DMS79 (cell line): ENCODE measurements around the gene PROSER3.
A peak's percentile ranks its signal among the peaks of the same experiment; 100 is the strongest.

Experiments
- DNase-seq: peaks from one replicate; lab custom pipeline; 2025; lab: John Stamatoyannopoulos, UW

PROSER3 gene

GRCh38 chr19:35777086-35777841 is 19.3 kb downstream of the PROSER3 start:
- DNase-seq = no peak

- no peak for DNase-seq
Measured at GRCh38 chr19:35777961-35778360, 20.0 kb downstream of the PROSER3 start.

GRCh38 chr19:35779033-35779432 is 21.1 kb downstream of the PROSER3 start:
- DNase-seq = no peak

- DNase-seq = no peak
Measured at GRCh38 chr19:35780058-35780457, 22.1 kb downstream of the PROSER3 start.

GRCh38 chr19:35780717-35781116 is 22.7 kb downstream of the PROSER3 start:
- no peak for DNase-seq

GRCh38 chr19:35781650-35782049 is 23.7 kb downstream of the PROSER3 start:
- no peak for DNase-seq

- DNase-seq = no peak
Measured at GRCh38 chr19:35782589-35782988, 24.6 kb downstream of the PROSER3 start.

- DNase-seq = no peak
Measured at GRCh38 chr19:35783469-35784434, 25.8 kb downstream of the PROSER3 start.

- no peak for DNase-seq
Measured at GRCh38 chr19:35784503-35785338, 26.7 kb downstream of the PROSER3 start.

- DNase-seq = no peak
Measured at GRCh38 chr19:35785339-35785627, 27.3 kb downstream of the PROSER3 start.

GRCh38 chr19:35786299-35787160 is 28.6 kb downstream of the PROSER3 start:
- DNase-seq = no peak

- no peak for DNase-seq
Measured at GRCh38 chr19:35787227-35787799, 29.3 kb downstream of the PROSER3 start.

- DNase-seq = no peak
Measured at GRCh38 chr19:35788205-35788960, 30.4 kb downstream of the PROSER3 start.

GRCh38 chr19:35789195-35789977 is 31.4 kb downstream of the PROSER3 start:
- no peak for DNase-seq

- DNase-seq = no peak
Measured at GRCh38 chr19:35789978-35790944, 32.3 kb downstream of the PROSER3 start.

- peak; percentile 21 for DNase-seq
Measured at GRCh38 chr19:35790981-35791813, 33.2 kb downstream of the PROSER3 start.

GRCh38 chr19:35791814-35792279 is 33.9 kb downstream of the PROSER3 start:
- DNase-seq = no peak
